HL-60 (cell line): Measurements from ENCODE around the gene SPAG17.
A peak's percentile ranks its signal among the peaks of the same experiment; 100 is the strongest.

ENCODE experiments used
- DNase-seq, 2 experiments: peaks; one replicate each; pipeline ENCODE4 v3.0.0-alpha.2; 2010 to 2020; ENCODE audit warnings: low read depth in 1 of 2, low spot score in 1 of 2
- H3K27ac ChIP-seq: fragments of 250-450 bp; sonication (Bioruptor Pico); replicated peaks from 2 replicates; pipeline ENCODE4 v1.5.1; 2020; ENCODE audit warnings: mild to moderate bottlenecking, moderate library complexity
- H3K27me3 ChIP-seq: fragments of 250-450 bp; sonication (Bioruptor Pico); 2 replicates; pipeline ENCODE4 v1.5.1; 2021; ENCODE audit warnings: mild to moderate bottlenecking, moderate library complexity; ENCODE audit not compliant: insufficient read depth, poor library complexity, severe bottlenecking
- H3K4me3 ChIP-seq: replicated peaks from 2 replicates; pipeline ENCODE4 v1.5.1; 2011; ENCODE audit warnings: mild to moderate bottlenecking, control low read depth, low read length; ENCODE audit not compliant: insufficient read depth
- CTCF ChIP-seq: IDR thresholded peaks from one replicate; pipeline ENCODE4 v1.5.1; 2011; ENCODE audit warnings: low read length, control low read depth, inconsistent platforms; ENCODE audit not compliant: insufficient read depth
- GABPA ChIP-seq: IDR thresholded peaks from 2 replicates; pipeline ENCODE4 v1.6.1; 2012; ENCODE audit warnings: low read depth
- POLR2AphosphoS5 ChIP-seq: IDR thresholded peaks from 2 replicates; pipeline ENCODE4 v1.6.1; 2012; ENCODE audit warnings: low read depth
- REST ChIP-seq: IDR thresholded peaks from 2 replicates; pipeline ENCODE4 v1.6.1; 2012; ENCODE audit warnings: low read depth; ENCODE audit not compliant: insufficient replicate concordance
- SPI1 ChIP-seq: IDR thresholded peaks from 2 replicates; pipeline ENCODE4 v1.6.1; 2012; ENCODE audit warnings: low read depth, mild to moderate bottlenecking, borderline replicate concordance

The SPAG17 gene

DNA sequence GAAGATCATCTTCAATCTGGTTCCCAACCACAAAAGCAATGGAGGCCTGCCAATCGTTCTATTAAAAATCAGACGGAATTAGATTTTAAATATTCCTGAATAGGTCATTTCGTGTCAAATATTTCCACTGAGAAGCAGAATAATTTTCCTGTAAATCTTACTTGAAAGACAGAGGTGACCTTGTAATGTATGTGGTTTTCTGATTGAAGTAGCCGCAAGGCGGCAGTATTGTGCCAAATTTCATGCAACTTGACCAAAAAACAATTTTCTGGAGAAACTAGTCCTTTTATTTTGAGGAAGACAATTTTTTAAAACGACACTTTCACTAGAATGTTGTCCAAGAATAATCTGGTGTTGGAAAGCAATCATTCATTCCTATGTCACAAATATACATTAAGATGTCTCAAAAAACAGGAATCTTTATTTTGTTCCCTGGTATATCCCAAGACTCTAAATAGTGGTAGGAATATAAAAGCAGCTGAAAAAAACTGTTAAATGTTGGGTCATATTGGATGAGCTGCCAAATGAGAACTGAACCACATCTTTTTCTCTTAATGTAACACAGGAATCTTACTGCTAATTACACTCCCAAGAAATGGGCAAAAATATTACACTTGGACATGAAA, 33.6 kb downstream of the SPAG17 start:
- Histone ChIP-seq H3K4me3 (no peak overlapping the region), H3K27me3 (peaks cover 2% of the 10 kb centered on the region), H3K27ac (no peak overlapping the region)
- peak in 1 of 2 experiments; percentile 19 for DNase-seq
- TF ChIP-seq REST (no peak), POLR2AphosphoS5 (no peak), SPI1 (no peak), GABPA (no peak), CTCF (peak; percentile 54)

- TF ChIP-seq SPI1 (no peak), GABPA (no peak), POLR2AphosphoS5 (no peak), REST (no peak)
- DNase-seq = no peak
- Histone ChIP-seq H3K27me3 (peaks cover 2% of the 10 kb centered on the region), H3K27ac (no peak overlapping the region), H3K4me3 (no peak overlapping the region)
Measured at GRCh38 chr1:118149799-118150198, 35.2 kb downstream of the SPAG17 start.

- Histone ChIP-seq H3K27ac (no peak overlapping the region), H3K27me3 (peaks cover 2% of the 10 kb centered on the region), H3K4me3 (no peak overlapping the region)
- TF ChIP-seq SPI1 (no peak), REST (no peak), GABPA (no peak), CTCF (no peak)
- no peak for DNase-seq
Measured at GRCh38 chr1:118148034-118148433, 37.0 kb downstream of the SPAG17 start.
